Endothelial cell of umbilical vein (primary cell): Measurements from ENCODE around the gene NRGN. TPM values are rescaled to one million over a fixed set of nuclear protein-coding genes. Genes with fewer than 3 reads are reported as not detected.

Experiments
- Bru-seq: library from RNA; stranded (reverse); fragments of 400-500 nt; gene quantifications from one replicate; lab custom pipeline; 2021; lab: Mats Ljungman, UMichigan
- BruChase-seq, 2 experiments: library from RNA; stranded (reverse); fragments of 400-500 nt; gene quantifications; one replicate each; lab custom pipeline; 2021; lab: Mats Ljungman, UMichigan
- BruUV-seq: library from RNA; stranded (reverse); fragments of 400-500 nt; replicated peaks from 2 replicates; lab custom pipeline; 2021; lab: Mats Ljungman, UMichigan
- CTCF ChIA-PET: fragments of 300-600, 350-600 bp; sonication (Branson Sonifier 250); formaldehyde crosslinking; loops from one replicate; lab custom pipeline; 2021; ENCODE audit warnings: antibody characterized with exemption, inconsistent platforms; lab: Charles Lee
- POLR2A ChIA-PET: fragments of 300-600, 350-600 bp; sonication (Branson Sonifier 250); formaldehyde crosslinking; loops from one replicate; lab custom pipeline; 2021; ENCODE audit warnings: antibody characterized with exemption, inconsistent platforms; lab: Charles Lee
- DNase-seq: peaks from one replicate; pipeline ENCODE4 v3.0.0-alpha.2; 2011; ENCODE audit warnings: low read depth, low spot score
- FAIRE-seq: peaks from 2 replicates; lab custom pipeline; 2011; peaks lifted over from hg19 to GRCh38; lab: Jason Lieb, UNC
- H2AFZ ChIP-seq: 2 replicates; pipeline ENCODE4 v1.6.0; 2012; ENCODE audit warnings: low read depth, low read length, control low read depth, inconsistent platforms
- H3K27ac ChIP-seq: 2 replicates; pipeline ENCODE4 v1.5.1; 2011; ENCODE audit warnings: low read depth, mild to moderate bottlenecking, control low read depth, low read length, moderate library complexity; ENCODE audit not compliant: insufficient read depth
- H3K27me3 ChIP-seq, 2 experiments: 2 replicates each; pipeline versions ENCODE4 v1.6.0 to v1.6.1; 2011; ENCODE audit warnings: low read length in 2 of 2, mixed read lengths in 1 of 2; ENCODE audit not compliant: control insufficient read depth in 2 of 2, insufficient read depth in 2 of 2
- H3K36me3 ChIP-seq, 2 experiments: 2 replicates in 1 of 2; 3 replicates in 1 of 2; pipeline ENCODE4 v1.5.1; 2011; ENCODE audit warnings: low read length in 2 of 2, mild to moderate bottlenecking in 1 of 2, moderate library complexity in 1 of 2; ENCODE audit not compliant: control insufficient read depth in 2 of 2, insufficient read depth in 2 of 2; ENCODE audit errors: extremely low read depth in 1 of 2
- H3K4me1 ChIP-seq: 3 replicates; pipeline ENCODE4 v1.5.1; 2011; ENCODE audit warnings: mild to moderate bottlenecking, low read length; ENCODE audit not compliant: control insufficient read depth, insufficient read depth; ENCODE audit errors: extremely low read depth
- H3K4me2 ChIP-seq: 2 replicates; pipeline ENCODE4 v1.6.1; 2011; ENCODE audit warnings: low read length, control low read depth, mixed read lengths; ENCODE audit not compliant: insufficient read depth
- H3K4me3 ChIP-seq, 3 experiments: fragments of 200-600 bp in 1 of 3; sonication (generic), shearing (Covaris generic) in 1 of 3; replicated peaks in 1 of 3; 2 replicates each; pipeline ENCODE4 v1.5.1; 2011 to 2016; ENCODE audit warnings: control low read depth in 3 of 3, low read length in 3 of 3, mild to moderate bottlenecking in 2 of 3, inconsistent platforms in 1 of 3, low read depth in 1 of 3, moderate library complexity in 1 of 3; ENCODE audit not compliant: insufficient read depth in 1 of 3
- H3K79me2 ChIP-seq: 2 replicates; pipeline ENCODE4 v1.6.0; 2012; ENCODE audit warnings: low read length, inconsistent platforms; ENCODE audit not compliant: control insufficient read depth, insufficient read depth
- H3K9ac ChIP-seq: replicated peaks from 2 replicates; pipeline ENCODE3; 2011; ENCODE audit warnings: low read length, control low read depth; ENCODE audit not compliant: insufficient read depth; ENCODE audit errors: extremely low read depth
- H3K9me1 ChIP-seq: replicated peaks from 3 replicates; pipeline ENCODE4 v1.6.0; 2011; ENCODE audit warnings: mild to moderate bottlenecking, low read length; ENCODE audit not compliant: control insufficient read depth, insufficient read depth; ENCODE audit errors: extremely low read depth
- H3K9me3 ChIP-seq: replicated peaks from 2 replicates; pipeline ENCODE4 v1.5.1; 2012; ENCODE audit warnings: low read length, inconsistent platforms; ENCODE audit not compliant: control insufficient read depth, insufficient read depth
- H4K20me1 ChIP-seq: replicated peaks from 2 replicates; pipeline ENCODE3; 2011; ENCODE audit warnings: mild to moderate bottlenecking, low read length; ENCODE audit not compliant: control insufficient read depth, insufficient read depth; ENCODE audit errors: extremely low read depth
- FOS ChIP-seq: IDR thresholded peaks from 2 replicates; pipeline ENCODE4 v1.6.1; 2011; ENCODE audit warnings: mild to moderate bottlenecking, low read length, moderate library complexity, borderline replicate concordance; ENCODE audit not compliant: insufficient read depth
- MYC ChIP-seq: IDR thresholded peaks from one replicate; pipeline ENCODE4 v1.6.1; 2011; ENCODE audit warnings: mild to moderate bottlenecking, low read depth, low read length
- POLR2A ChIP-seq: IDR thresholded peaks from 2 replicates; pipeline ENCODE4 v1.6.1; 2012; ENCODE audit warnings: low read depth, mild to moderate bottlenecking, control low read depth, low read length
- POLR2AphosphoS5 ChIP-seq: IDR thresholded peaks from 2 replicates; pipeline ENCODE4 v1.6.1; 2012; ENCODE audit warnings: low read depth, mild to moderate bottlenecking, control low read depth, low read length, moderate library complexity; ENCODE audit not compliant: insufficient read depth
- dilution Hi-C: fragments of 300-500 bp; cut with MboI; formaldehyde crosslinking; loops from one replicate; pipeline ENCODE4 v1.15.0; 2019; ENCODE audit warnings: low sequenced_read_pairs; ENCODE audit not compliant: extremely low pct_ligation_motif_present
- intact Hi-C: fragments of 100-400 bp; cut with micrococcal nuclease; formaldehyde crosslinking; loops from one replicate; pipeline ENCODE4 v1.10.0; 2022
- long read RNA-seq: library from polyadenylated mRNA; stranded (forward); transcript quantifications from one replicate; pipeline ENCODE4 v2.0.0, GENCODE V29; 2021
- polyA minus RNA-seq, 3 experiments: library from RNA; depleted of rRNA, polyadenylated mRNA; stranded (reverse); fragments of >200 nt; gene quantifications; 1 replicate in 1 of 3; 2 replicates in 2 of 3; pipeline ENCODE4 v1.2.3, GENCODE V29; 2011
- polyA plus RNA-seq, 4 experiments: library from polyadenylated mRNA; depleted of rRNA in 3 of 4; stranded (reverse) in 3 of 4; unstranded in 1 of 4; fragments of >200 nt; gene quantifications; 2 replicates each; pipeline versions ENCODE4 v1.2.1 to v1.2.3, GENCODE V29; 2011 to 2012; ENCODE audit warnings: missing spikeins in 1 of 4
- total RNA-seq: library from RNA; stranded (reverse); gene quantifications from 2 replicates; pipeline ENCODE4 v1.2.3, GENCODE V29; 2021

The NRGN gene
- total RNA-seq (30.9 and 33.5 TPM in 2 replicates), polyA plus RNA-seq (29.1 and 31.5 TPM in 2 replicates), polyA minus RNA-seq (7.5 and 11.0 TPM in 2 replicates), Bru-seq, nascent RNA (percentile 58 among the genes with signal in this experiment), BruChase-seq, experiment 1, labeled RNA remaining after a 6-hour chase (percentile 44 among the genes with signal in this experiment), BruChase-seq, experiment 2, labeled RNA remaining after a 2-hour chase (percentile 47 among the genes with signal in this experiment)
- 24.3 and 27.7 TPM in 2 replicates for polyA plus RNA-seq (2011; cell fraction: cytosol; rRNA removed)
- polyA plus RNA-seq (2011; cell fraction: nucleus; rRNA removed): 24.0 and 26.1 TPM in 2 replicates
- polyA plus RNA-seq (2012): 24.3 and 42.3 TPM in 2 replicates
- polyA minus RNA-seq (2011; cell fraction: cytosol; rRNA and poly(A)+ RNA removed): 1.3 TPM
- polyA minus RNA-seq (2011; cell fraction: nucleus; rRNA and poly(A)+ RNA removed): 5.5 and 9.1 TPM in 2 replicates
- long read RNA-seq, partial matches to known transcripts: 0 of 66 reads
- long read RNA-seq, other reads (novel, unspliced or antisense): 66 of 66 reads

DNA sequence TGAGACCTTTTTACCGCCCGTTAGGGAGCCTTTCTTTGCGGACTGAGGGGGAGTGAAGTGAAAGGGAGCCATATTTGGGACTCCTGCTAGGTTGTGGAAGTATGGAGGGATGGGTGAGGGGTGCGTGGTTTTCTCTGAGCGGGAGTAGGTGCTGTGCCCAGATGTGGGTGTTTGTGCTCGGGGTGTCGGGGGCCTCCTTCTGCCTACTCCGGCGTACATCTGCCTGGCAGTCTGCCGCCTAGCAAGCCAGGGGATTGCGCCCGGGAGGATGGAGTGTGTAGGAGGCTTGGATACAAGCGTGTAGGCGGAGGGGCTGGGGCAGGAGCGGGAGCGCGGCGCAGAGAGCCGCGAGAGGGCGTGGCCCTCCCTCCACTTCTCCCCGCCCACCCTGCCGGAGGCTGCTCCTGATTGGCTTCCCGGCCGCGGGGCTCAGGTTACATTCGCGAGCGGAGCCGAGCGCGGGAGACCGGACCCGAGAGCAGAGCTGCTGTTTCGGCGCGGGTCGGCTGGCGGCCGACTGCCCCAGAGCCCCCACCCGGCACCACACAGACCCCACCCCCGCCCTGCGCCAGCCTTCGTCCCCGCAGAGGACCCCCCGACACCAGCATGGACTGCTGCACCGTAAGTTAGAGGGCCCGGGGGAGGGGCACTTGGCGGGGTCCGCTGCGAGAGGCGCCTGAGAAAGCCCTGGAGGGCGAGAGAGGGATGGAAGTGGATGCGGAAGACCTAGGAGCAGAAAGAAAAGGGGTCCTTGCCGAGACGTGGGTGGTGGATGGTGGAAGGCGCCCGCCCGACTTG lies at the start of gene NRGN:
Gene NRGN (plus strand): TSS at position 464 of the 798 bp plus-strand sequence. CDS start 143 bp downstream, at position 607.
- H3K36me3 ChIP-seq: no peaks in the 10 kb centered on the region
- H3K27me3 ChIP-seq: peaks cover 3 to 5% of the 10 kb centered on the region in 2 experiments
- dilution Hi-C loops: no loop called here
- peak within 1 kb of the TSS; percentile 63 to 80 (median 69) for H3K4me3 ChIP-seq
- no TSS peak for BruUV-seq
- no peaks in the 10 kb centered on the region for H4K20me1 ChIP-seq
- H3K27ac ChIP-seq: no peak within 1 kb of the TSS
- H3K4me1 ChIP-seq: peaks cover 13% of the 10 kb centered on the region
- H3K9me1 ChIP-seq: no peaks in the 10 kb centered on the region
- H3K79me2 ChIP-seq: peaks cover 2% of the 10 kb centered on the region
- intact Hi-C loops: loop anchor here (1.0 kb wide), 3 partner anchors 14 to 70 kb away; partner anchors contain the start of genes SIAE and SPA17
- DNase-seq (peak; percentile 92), FAIRE-seq (peak; percentile 95)
- no peaks in the 10 kb centered on the region for H3K9me3 ChIP-seq
- CTCF ChIA-PET: interaction anchor here (0.6 to 16.9 kb wide), 15 partner anchors 9 to 176 kb away, joined by 3 to 301 read pairs (median 6); partner anchors contain the start of genes ESAM, SIAE and SPA17
- H2AFZ ChIP-seq: peak within 1 kb of the TSS; percentile 76
- H3K9ac ChIP-seq: peak within 1 kb of the TSS; percentile 58
- TF ChIP-seq FOS: no peak
- TF ChIP-seq POLR2AphosphoS5: peak; percentile 35
- TF ChIP-seq POLR2A: peak; percentile 53
- TF ChIP-seq MYC: no peak
- POLR2A ChIA-PET: interaction anchor here (1.1 kb wide), 1 partner anchor 66 kb away, joined by 4 read pairs; the partner anchor contains the start of genes SIAE and SPA17
- peak within 1 kb of the TSS; percentile 80 for H3K4me2 ChIP-seq
